Thyroid gland (tissue), 4 donors: ENCODE data around the gene ITGAE. TPM values are rescaled to one million over a fixed set of nuclear protein-coding genes. Genes with fewer than 3 reads are reported as not detected.
"Not testable (repeated sequence)": the region's sequence is repeated elsewhere in the genome, so short reads cannot be mapped to it uniquely, and the experiment has no call there.

Experiments used
- DNase-seq, 2 donors: peaks; one replicate each; pipeline ENCODE4 v3.0.0-alpha.2; 2019
- H3K27ac ChIP-seq, 3 donors: fragments of 200-600 bp; sonication (generic); 1 replicate in 2 of 3; 2 replicates in 1 of 3; pipeline ENCODE4 v1.5.1; 2016 to 2019; ENCODE audit warnings: mild to moderate bottlenecking in 1 of 3, moderate library complexity in 1 of 3
- H3K27me3 ChIP-seq: fragments of 200-600 bp; sonication (generic); one replicate; pipeline ENCODE4 v1.5.1; 2019
- H3K36me3 ChIP-seq, 2 donors: fragments of 200-600 bp; sonication (generic); one replicate each; pipeline ENCODE4 v1.5.1; 2016 to 2019
- H3K4me1 ChIP-seq, 2 donors: fragments of 200-600 bp; sonication (generic); one replicate each; pipeline ENCODE4 v1.5.1; 2017 to 2019
- H3K4me3 ChIP-seq, 3 donors: fragments of 200-600 bp; sonication (generic); replicated peaks in 1 of 3; 1 replicate in 2 of 3; 2 replicates in 1 of 3; pipeline ENCODE4 v1.5.1; 2016; ENCODE audit warnings: mild to moderate bottlenecking in 1 of 3
- H3K9me3 ChIP-seq: fragments of 200-600 bp; sonication (generic); one replicate; pipeline ENCODE4 v1.5.1; 2017
- POLR2A ChIP-seq, 2 donors: fragments of 450-650 bp; IDR thresholded peaks; one replicate each; pipeline ENCODE4 v1.6.1; 2017; ENCODE audit warnings: antibody characterized with exemption in 2 of 2, mild to moderate bottlenecking in 2 of 2, moderate library complexity in 1 of 2
- WGBS, 2 donors: methylation state at CpG; one replicate each; pipeline ENCODE4 v1.1.5; 2017; 5-methylcytosine and 5-hydroxymethylcytosine counted together
- intact Hi-C: fragments of 100-400 bp; cut with DNase I; formaldehyde crosslinking; loops from one replicate; pipeline ENCODE4 v1.15.1; 2023
- total RNA-seq, 4 donors: library from RNA; depleted of rRNA; stranded (reverse); fragments of >200 nt; gene quantifications; one replicate each; pipeline ENCODE4 v1.2.3, GENCODE V29; 2016
- TF ChIP-seq, protein P1 (sequence below), 6 experiments: fragments of 200-600 bp in 3 of 6; fragments of 450-650 bp in 3 of 6; sonication (generic) in 3 of 6; IDR thresholded peaks; one replicate each; pipeline ENCODE4 v1.5.1; 2016 to 2019; ENCODE audit warnings: antibody characterized with exemption in 6 of 6, mild to moderate bottlenecking in 2 of 6, inconsistent platforms in 1 of 6, moderate library complexity in 1 of 6

The ITGAE gene
- total RNA-seq, 4 donors from 2014 or later = 5.5 to 31.9 (median 19.4) TPM

DNA sequence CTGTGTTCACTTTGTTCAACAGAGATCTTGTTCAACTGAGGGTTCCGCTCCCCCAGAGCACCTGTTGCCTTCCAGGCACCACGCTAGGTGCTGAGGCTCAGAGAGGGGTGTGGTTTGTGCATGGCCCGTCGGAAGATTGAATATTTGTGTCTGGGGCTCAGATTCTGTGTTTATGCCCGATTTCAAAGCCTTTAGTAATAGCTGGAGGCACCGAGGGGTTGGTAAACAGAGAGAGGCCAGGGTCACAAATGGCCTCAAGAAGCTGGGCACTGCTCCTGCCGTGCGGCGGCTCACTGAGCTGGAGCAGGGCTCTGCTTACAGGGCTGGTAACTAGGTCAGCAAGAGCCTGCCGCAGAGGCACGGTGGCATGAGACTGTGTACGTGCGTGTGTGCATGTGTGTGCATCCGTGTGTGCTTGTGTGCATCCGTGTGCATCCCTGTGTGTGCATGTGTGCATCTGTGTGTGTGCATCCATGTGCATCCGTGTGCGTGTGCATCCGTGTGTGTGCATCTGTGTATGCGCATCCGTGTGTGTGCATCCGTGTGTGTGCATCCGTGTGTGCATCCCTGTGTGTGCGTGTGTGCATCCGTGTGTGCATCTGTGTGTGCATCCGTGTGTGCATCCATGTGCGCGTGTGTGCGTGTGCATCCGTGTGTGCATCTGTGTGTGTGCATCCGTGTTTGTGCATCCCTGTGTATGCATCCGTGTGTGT, 5.4 kb downstream of the ITGAE start:
- no peak for DNase-seq
- Histone ChIP-seq H3K4me1 (no peaks in the 10 kb centered on the region), H3K9me3 (no peaks in the 10 kb centered on the region), H3K27ac (no peak overlapping the region), H3K27me3 (no peaks in the 10 kb centered on the region), H3K4me3 (no peak overlapping the region), H3K36me3 (no peaks in the 10 kb centered on the region)
- TF ChIP-seq POLR2A (IDR thresholded peaks at IDR 0.05) = no peak
- TF ChIP-seq, protein P1, sequence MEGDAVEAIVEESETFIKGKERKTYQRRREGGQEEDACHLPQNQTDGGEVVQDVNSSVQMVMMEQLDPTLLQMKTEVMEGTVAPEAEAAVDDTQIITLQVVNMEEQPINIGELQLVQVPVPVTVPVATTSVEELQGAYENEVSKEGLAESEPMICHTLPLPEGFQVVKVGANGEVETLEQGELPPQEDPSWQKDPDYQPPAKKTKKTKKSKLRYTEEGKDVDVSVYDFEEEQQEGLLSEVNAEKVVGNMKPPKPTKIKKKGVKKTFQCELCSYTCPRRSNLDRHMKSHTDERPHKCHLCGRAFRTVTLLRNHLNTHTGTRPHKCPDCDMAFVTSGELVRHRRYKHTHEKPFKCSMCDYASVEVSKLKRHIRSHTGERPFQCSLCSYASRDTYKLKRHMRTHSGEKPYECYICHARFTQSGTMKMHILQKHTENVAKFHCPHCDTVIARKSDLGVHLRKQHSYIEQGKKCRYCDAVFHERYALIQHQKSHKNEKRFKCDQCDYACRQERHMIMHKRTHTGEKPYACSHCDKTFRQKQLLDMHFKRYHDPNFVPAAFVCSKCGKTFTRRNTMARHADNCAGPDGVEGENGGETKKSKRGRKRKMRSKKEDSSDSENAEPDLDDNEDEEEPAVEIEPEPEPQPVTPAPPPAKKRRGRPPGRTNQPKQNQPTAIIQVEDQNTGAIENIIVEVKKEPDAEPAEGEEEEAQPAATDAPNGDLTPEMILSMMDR (IDR thresholded peaks at IDR 0.05) = no peak
- intact Hi-C loops = no loop called here
- WGBS, 2 donors = 70 to 75% methylated on average over 24 to 25 of the region's 31 CpGs

DNA sequence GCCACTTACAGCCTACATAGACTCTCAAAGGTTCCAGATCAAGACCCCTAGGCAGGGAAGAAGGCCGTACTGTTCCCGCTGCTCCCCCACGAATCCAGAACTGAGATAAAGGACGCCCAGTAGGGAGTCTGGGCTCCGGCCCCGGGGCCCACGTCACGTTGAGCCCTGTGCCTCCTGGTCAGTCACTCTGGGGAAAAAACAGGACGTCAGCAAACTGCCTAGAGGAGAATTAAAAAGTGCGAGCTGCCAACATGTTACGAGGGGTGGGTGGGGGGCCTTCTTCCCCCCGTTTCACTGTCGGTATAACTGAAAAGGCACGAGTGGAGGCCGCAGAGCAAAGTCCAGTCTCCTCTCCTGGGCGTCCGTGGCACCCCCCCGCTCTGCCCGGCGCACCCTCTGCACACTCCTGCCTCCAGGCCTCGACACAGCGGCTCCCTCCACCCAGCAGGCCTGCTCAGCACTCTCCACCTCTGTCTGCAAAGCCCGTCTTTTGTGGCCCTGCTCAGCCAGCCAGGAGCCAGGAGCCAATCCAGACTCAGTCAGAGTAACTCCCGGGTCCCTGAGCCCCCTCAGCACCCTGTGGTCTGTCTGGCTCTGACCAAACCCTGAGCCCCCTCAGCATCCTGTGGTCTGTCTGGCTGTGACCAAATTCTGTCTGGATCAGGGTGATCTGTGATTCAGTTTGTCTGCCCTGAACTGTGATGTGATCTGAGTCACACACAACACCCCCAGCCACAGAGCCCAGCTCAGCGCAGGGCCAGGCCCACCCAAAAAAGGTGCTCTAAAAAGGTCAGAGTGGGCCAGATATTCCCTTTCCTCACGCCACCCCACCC, 6.2 kb downstream of the ITGAE start:
- no peaks in the 10 kb centered on the region for H3K4me1 ChIP-seq
- H3K9me3 ChIP-seq = no peaks in the 10 kb centered on the region
- no peaks in the 10 kb centered on the region for H3K36me3 ChIP-seq
- intact Hi-C loops = no loop called here
- no peak for DNase-seq
- no peaks in the 10 kb centered on the region for H3K27me3 ChIP-seq
- 71 to 73% methylated on average over 22 to 25 of the region's 26 CpGs for WGBS, 2 donors
- no peak overlapping the region for H3K27ac ChIP-seq
- H3K4me3 ChIP-seq = no peak overlapping the region
- TF ChIP-seq, protein P1 (IDR thresholded peaks at IDR 0.05) = no peak
- TF ChIP-seq POLR2A (IDR thresholded peaks at IDR 0.05) = no peak

DNA sequence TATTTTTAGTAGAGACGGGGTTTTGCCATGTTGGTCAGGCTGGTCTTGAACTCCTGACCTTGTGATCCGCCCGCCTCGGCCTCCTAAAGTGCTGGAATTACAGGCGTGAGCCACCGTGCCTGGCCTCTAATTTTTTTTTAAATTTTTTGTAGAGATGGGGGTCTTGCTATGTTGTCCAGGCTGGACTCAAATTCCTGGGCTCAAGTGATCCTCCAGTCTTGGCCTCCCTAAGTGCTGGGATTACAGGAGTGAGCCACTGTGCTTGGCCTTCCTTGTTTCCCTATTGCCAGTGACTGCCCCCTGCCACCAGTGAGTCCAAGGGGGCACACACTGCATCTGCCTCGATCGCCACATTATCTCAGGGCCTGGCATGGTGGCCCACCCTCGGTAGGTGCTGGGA, 6.8 kb downstream of the ITGAE start:
- DNase-seq, H3K27me3 ChIP-seq, intact Hi-C loops, H3K4me3 ChIP-seq, H3K36me3 ChIP-seq, H3K4me1 ChIP-seq, H3K27ac ChIP-seq, H3K9me3 ChIP-seq: not testable (repeated sequence)
- WGBS, 2 donors = 91 to 94% methylated on average over 6 to 9 of the region's 9 CpGs

GRCh38 chr17:3793258-3793657, 7.7 kb downstream of the ITGAE start:
- DNase-seq, H3K36me3 ChIP-seq, H3K4me3 ChIP-seq, H3K4me1 ChIP-seq, H3K27ac ChIP-seq, intact Hi-C loops, H3K9me3 ChIP-seq, H3K27me3 ChIP-seq: not testable (repeated sequence)
- 84 to 93% methylated on average over 7 of the region's 7 CpGs for WGBS, 2 donors

GRCh38 chr17:3792481-3792880, 8.5 kb downstream of the ITGAE start:
- WGBS, 2 donors = 56 to 68% methylated on average over 6 of the region's 6 CpGs
- Histone ChIP-seq H3K27ac (no peak overlapping the region), H3K9me3 (no peaks in the 10 kb centered on the region), H3K4me1 (no peaks in the 10 kb centered on the region), H3K4me3 (no peak overlapping the region), H3K36me3 (no peaks in the 10 kb centered on the region), H3K27me3 (no peaks in the 10 kb centered on the region)
- peak; percentile 47 to 54 for DNase-seq
- intact Hi-C loops = no loop called here
- TF ChIP-seq, protein P1 (IDR thresholded peaks at IDR 0.05) = no peak
- no peak for TF ChIP-seq POLR2A (IDR thresholded peaks at IDR 0.05)

- Histone ChIP-seq H3K9me3 (no peaks in the 10 kb centered on the region), H3K4me3 (no peak overlapping the region), H3K4me1 (no peaks in the 10 kb centered on the region), H3K36me3 (no peaks in the 10 kb centered on the region), H3K27ac (no peak overlapping the region), H3K27me3 (no peaks in the 10 kb centered on the region)
- DNase-seq = peak; percentile 33 to 35
- intact Hi-C loops = no loop called here
- TF ChIP-seq, protein P1 (IDR thresholded peaks at IDR 0.05) = no peak
- TF ChIP-seq POLR2A (IDR thresholded peaks at IDR 0.05) = no peak
- 47 to 49% methylated on average over 2 of the region's 2 CpGs for WGBS, 2 donors
These were observed 12.8 kb downstream of the ITGAE start for GRCh38 chr17:3788200-3788599.

GRCh38 chr17:3785323-3785722, 15.7 kb downstream of the ITGAE start:
- H3K9me3 ChIP-seq, H3K4me3 ChIP-seq, DNase-seq, intact Hi-C loops, H3K36me3 ChIP-seq, H3K27me3 ChIP-seq, H3K4me1 ChIP-seq, H3K27ac ChIP-seq: not testable (repeated sequence)
- 90% methylated on average over 5 of the region's 5 CpGs for WGBS, 2 donors
